NCI-H2227 treated with DMSO at 0.1 percent for 48 hours (cell line): Measurements from ENCODE around the gene GPR78.
"Not testable (repeated sequence)": the region's sequence is repeated elsewhere in the genome, so short reads cannot be mapped to it uniquely, and the experiment has no call there.

ENCODE experiments used
- DNase-seq: peaks from one replicate; lab custom pipeline; 2025; lab: John Stamatoyannopoulos, UW

Gene GPR78

DNA sequence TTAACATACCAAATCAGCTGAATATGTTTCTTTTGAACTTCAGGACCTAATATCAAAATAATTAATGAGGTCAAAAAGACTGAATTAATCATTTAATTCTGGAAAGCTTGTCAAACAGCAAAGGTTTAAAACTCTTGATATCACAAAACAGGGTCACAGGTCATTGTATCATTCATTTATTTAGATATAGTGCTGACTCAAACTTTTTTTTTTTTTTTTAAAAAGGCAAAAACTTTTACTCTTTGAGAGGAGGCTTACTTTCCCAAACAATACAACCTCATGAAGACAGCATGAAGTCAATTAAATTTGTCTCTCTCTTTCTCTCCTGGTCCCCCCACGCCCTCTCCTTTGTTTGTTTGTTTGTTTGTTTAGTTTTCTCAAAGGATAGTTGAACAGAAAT is 15.6 kb upstream of the GPR78 start:
- DNase-seq: no peak

DNA sequence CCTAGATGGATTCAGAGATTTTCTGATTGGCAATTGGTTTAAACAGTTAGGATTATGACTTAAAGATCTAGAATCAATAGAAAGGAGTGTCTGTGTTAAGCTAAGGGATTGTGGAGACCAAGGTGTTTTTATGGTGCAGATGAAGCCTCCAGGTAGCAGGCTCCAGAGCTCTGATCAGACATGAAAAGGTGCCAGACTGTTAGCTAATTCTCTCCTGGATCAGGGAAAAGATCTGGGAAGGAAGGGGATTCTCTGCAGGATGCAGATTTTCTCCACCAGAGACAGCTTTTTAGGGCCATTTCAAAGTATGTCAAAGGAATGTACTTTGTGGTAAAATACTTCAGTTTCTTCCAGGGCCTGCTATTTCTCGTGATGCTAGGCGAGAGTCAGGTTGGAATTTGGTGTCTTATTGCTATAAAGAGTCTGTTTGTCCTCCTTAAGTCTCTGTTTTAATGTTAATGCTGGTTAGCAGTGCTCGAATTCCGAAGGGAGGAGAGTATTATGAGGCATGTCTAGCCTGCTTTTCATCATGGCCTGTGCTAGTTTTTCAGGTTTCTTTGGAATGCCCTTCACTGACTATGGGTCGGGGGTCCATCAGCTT is 12.0 kb upstream of the GPR78 start:
- no peak for DNase-seq

DNA sequence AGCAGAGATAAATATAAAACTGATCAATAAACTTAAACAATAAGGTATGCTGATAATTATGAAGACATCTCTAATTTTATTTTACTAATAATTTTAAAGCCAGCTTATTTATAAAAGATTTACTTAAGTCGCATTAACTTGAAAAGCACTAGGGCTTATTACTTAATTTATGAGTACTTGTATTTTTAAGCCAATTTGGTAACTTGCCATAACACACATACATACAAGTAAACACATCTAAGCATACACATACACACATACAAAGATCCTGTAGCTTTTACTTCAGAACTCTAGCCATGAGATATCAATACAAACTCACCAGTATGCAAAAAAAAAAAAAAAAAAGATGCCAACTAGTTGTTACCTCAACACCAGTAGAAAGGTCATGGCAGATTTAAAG is 10.0 kb upstream of the GPR78 start:
- DNase-seq: no peak

DNA sequence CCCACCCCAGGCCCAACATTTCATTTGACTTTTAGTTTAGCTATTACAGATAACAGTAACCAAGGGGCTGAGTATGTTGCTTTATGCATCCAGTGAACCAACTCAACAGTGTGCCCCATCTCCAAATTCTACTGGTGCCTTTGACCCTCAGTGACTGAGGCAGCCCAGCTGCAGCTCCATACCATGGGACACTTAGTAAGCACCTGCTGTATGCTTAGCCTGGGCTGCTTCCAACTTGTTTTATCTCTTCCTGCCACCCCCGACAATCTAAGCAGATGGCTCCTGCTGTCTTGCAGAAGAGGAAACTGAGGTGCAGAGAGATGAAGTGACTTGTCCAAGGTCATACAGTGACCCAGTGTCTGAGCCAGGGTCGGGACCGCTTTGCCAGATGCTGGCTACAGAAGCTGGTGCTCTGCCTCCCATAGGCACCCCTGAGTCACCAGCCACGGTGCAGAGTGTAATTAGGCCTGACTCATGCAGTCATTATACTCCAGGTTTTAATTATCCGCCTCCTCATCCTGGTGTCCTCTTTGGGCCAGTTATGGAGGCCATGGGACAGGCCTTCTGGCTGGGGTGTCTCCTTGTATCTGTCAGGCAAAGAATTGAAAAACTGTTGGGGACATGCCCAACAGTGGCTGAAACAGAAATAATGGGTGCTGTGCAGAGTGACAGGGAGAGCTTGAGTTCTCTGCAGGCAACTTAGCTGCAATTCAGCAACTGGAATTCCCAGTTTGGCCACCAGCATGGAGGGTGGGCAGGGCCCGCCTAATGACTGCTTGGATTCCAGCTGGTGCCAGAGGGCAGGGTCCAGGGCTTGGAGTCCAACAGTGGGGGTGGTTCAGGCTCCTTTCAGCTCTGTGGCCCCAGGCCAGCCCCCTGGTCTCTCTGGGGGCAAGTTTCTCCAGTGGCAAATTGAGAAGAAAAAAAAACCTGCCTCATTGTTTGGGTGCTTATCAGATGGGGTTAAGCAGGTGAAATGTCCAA is 8.2 kb upstream of the GPR78 start:
- DNase-seq: no peak

DNA sequence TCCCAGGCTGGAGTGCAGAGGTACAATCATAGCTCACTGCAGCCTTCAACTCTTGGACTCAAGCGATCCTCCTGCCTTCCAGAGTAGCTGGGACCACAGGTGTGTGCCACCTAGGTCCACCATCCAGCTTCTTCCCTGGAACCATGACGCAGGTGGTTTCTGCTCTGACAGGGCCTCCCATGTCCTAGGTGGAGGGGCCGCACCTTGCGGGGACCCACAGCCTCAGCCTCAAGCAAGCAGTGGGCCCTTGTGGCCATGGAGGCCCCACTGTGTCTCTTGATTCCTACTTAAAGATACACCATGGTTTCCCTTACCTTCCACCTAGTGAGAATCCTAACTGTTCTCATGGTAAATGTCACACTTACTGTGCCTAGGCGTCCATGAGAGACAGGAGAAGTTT is 6.9 kb upstream of the GPR78 start:
- DNase-seq: no peak

DNA sequence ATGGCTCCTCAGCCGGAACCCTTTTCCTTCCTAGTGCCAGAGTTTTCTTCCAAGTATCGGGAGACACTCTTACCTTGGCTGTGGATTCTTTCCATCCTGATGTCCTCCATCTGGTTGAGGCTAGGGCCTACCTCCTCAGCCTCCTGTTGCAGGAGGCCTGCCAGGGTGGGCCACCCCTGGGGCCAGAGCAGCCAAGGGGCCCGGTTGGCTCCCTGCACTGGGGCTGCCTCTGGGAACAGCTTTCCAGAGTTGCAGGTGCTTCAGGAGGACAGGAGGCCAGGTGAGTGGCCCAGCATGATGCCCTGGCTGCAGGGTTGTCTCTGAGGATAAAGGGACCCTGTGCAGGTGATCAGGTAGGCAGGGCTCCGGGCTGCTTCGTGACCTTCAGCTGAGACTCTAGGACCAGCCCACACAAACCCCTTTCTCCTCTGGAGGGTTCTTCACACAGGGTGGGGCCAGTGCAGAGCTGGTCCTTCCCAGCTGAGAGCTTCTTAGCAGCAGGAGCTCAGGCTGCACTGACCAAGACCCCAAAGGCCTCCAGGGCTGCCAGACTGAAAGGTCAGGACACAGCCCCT is 5.3 kb upstream of the GPR78 start:
- no peak for DNase-seq

DNA sequence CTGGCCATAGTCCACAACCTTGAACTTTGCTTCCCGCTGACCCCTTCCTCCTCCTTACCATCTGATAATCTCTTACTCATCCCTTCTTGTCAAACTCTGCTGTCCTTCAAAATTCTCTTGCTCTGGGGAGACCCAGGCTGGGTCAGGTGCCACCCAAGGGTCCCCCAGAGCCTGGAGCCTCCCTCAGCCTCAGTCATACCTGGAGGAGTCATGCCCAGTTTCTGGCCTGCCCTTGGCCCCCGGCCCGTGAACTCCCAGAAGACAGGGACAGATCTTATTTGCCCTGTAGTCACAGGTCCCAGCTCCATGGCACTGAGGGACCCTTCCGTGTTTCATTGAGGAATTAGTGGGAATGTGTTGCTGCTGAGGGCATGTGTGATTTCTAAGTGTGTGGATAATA is 4.7 kb upstream of the GPR78 start:
- no peak for DNase-seq

DNA sequence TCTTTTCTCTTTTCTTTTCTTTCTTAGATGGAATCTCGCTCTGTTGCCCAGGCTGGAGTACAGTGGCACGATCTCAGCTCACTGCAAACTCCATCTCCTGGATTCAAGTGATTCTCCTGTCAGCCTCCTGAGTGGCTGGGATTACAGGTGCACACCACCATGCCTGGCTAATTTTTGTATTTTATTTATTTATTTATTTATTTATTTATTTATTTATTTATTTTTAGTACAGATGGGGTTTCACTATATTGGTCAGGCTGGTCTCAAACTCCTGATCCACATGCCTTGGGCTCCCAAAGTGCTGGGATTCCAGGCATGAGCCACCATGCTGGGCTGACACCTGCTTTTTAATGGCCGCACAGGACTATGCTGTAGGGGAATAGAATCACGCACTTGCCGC is 3.6 kb upstream of the GPR78 start:
- DNase-seq: not testable (repeated sequence)

DNA sequence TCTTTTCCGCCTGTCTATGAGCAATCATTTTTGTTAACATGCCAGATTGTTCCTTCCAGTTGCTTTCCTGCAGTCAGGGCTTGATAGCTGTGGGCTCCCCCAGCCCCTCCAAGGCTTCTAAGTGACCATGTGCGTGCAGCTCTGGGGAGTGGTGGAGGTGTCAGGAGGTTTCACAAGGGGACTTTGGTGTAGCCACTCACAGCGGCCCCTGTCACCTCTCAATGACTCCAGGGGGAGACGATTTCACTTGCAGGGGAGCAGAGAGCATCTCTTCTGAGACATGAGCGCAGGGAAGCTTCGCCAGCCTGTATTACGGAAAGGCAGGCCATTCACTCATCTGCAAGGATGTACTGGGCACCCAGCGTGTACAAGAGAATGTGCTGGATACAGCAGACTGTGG is 3.1 kb upstream of the GPR78 start:
- no peak for DNase-seq

DNA sequence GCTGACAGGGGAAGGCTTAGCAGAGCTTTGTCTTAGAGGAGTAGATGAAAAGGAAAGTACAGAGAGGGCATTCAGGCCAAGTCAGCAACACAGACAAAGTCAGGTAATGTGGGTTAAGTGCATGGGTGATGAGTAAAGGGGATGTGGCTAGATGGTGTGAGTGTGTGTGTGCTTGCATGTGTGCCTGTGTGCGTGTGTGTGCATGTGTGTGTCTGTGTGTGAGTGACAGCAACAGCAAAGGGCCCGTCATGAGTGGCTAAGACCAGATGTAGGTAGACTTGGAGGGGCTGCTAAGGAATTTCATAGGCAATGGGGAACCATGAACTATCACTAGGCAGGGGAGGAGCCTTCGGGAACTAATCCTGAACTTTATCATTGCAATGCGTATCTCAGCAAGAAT is 2.2 kb upstream of the GPR78 start:
- DNase-seq: no peak

DNA sequence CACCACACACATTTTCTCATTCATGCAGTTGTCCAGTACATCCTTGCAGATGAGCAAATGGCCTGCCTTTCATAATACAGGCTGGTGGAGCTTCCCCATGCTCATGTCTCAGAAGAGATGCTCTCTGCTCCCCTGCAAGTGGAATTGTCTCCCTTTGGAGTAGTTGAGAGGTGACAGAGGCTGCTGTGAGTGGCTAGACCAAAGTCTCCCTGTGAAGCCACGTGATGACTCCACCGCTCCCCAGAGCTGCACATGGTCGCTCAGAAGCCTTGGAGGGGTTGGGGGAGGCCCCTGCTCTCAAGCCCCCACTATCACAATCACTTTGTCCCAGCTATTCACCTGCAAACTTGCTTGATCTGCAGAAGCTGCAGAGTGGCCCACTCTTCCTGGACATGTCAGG is 1.5 kb upstream of the GPR78 start:
- DNase-seq: no peak

DNA sequence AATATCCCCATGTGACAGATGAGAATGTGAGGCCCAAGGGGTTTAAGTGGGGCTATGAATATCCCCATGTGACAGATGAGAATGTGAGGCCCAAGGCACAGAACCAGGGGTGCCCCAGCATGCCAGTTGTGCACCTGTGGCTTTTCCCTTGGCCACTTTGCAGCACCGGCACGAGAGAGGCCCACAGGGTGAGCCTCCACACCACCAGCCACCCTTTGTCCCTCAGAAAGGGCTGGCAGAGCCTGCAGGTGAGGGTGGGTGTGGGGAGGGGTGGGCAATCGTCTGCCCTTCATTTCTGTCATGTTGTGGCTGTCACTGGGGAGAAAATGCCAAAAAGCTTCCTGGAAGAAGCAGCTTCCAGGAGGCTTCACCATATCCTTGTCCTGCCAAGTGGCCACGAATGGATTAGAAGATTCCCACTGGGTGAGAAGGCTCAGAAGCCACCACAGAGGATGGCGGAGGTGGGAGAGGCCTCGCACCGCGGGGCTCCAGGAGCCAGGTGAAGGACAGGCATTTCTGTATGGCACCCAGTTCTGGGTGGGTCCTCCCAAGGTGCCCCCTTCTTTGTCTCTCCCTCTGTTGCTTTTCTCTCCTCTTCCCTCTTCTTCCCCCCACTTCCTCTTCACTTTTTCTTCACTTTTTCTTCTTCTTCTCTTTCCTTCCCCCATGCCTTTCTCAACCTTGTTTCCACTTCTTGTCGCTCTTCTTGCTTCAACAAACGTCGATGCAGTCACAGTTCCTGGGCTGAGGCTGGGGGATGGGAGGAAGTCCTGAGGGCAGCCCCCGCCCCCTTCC is 469 bp upstream of the GPR78 start:
- no peak for DNase-seq

DNA sequence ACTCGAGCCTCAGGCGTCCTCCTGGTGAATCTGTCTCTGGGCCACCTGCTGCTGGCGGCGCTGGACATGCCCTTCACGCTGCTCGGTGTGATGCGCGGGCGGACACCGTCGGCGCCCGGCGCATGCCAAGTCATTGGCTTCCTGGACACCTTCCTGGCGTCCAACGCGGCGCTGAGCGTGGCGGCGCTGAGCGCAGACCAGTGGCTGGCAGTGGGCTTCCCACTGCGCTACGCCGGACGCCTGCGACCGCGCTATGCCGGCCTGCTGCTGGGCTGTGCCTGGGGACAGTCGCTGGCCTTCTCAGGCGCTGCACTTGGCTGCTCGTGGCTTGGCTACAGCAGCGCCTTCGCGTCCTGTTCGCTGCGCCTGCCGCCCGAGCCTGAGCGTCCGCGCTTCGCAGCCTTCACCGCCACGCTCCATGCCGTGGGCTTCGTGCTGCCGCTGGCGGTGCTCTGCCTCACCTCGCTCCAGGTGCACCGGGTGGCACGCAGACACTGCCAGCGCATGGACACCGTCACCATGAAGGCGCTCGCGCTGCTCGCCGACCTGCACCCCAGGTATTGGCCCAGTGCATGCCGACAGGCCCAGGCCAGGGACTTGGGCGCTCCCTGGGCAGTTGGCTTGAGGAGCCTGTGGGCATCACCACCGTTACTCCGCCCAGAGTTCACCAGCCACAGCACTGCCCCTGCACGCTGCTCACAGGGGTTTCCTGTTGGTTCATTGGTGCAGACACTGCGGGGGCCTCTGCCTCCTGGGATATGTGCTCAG is 1.1 kb downstream of the GPR78 start:
- DNase-seq: no peak

DNA sequence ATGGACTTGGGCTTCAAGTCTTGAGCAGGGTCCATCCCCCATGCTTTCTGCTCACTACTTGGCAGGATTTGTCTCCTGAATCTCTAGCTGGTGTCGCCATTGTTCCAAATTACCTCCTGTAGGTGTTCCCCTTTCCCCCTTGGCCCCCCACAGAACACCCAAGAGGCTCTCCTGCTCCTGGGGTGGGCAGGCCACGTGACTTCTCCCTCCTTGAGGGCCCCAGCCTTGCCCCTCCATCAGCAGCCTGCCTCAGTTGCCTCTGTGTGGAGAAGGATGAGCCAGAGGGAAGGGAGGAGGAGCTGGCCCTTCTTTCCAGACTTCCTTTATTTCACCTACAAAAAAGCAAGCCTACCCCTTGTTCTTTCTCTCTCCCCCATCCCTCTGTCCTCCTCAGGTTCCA is 1.8 kb downstream of the GPR78 start:
- no peak for DNase-seq

DNA sequence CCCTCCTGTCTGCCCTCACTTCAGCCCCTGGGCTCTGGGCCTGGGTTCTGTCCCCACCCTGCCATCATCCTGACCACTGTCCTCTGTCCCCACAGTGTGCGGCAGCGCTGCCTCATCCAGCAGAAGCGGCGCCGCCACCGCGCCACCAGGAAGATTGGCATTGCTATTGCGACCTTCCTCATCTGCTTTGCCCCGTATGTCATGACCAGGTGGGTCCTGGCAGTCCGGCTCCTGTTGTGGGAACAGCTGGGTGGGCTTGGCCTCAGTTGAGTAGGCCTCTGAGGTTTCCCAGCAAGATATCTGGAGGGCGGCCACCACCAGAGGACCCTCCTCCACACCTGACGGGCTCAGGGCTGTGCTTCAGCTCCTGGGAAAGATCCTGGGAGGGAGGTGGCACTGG is 2.2 kb downstream of the GPR78 start:
- no peak for DNase-seq

DNA sequence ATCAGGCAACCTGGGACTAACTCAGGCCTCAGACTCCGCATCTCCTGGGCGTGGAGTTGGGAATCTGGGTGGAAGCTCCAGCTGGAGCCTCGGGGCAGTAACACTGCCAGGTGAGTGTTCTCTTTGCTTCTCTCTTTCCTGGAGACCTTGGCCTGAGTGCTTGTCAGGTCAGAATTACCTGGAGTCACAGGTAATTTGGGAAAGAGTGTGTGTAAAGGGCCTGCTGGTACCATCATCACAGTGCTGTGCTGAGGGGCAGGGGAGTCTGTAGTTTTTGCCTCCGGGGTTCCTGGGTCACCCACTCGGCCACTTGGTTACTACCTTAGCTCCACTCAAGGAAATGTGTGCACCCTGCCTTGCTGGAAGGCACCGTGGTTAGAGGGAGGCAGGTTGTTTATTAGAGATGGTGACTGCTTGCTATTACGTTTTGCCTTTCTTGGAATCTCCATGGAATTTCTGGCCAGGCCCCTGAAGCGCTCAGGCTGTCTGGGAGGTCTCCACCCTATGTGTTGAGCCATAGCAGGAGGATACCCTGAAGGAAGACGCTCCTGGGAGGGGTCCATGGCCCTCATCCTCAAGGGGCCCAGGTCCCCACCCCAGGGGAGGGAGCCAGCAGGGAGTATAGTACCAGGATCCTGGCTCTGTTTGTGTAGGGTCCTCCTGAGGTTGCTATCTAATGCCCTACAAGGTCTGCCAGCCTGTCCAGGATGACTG is 2.9 kb downstream of the GPR78 start:
- DNase-seq: no peak

DNA sequence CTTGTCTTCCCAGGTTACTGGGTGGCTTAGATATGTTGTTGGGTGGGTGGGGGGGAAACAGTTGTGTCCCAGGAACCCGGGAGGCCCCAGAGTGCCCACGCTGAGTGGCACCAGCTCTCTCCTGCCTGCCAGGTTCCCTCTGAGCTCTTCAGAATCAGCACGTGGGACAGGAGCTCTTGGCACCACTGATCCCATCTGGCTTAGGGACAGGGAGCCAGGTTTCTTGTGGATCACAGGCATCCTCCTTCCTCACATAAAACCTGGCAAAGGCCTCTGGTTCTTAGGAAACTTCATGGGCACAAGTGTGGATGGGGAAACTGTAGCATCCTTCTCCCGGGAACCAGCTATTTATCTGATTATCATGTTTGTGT is 3.4 kb downstream of the GPR78 start:
- DNase-seq: no peak

DNA sequence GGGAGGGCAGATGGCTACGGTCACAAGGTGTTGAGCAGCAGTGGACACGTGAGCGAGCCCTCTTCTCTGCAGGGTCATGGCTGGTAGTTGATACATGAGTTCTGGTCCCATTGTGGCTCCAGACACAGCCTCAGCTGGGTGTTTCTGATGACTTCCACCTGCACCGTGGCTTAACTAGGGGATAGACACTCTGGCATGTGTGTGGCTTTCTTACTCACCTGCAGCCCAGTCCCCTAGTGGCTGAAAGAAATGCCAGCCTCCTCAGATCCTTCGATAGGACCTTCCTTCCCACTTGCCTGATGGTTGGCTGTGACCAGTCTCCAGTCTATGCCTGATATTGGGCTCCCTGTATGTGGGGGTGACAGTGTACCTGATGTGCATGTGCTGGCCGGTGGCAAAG is 5.0 kb downstream of the GPR78 start:
- no peak for DNase-seq

DNA sequence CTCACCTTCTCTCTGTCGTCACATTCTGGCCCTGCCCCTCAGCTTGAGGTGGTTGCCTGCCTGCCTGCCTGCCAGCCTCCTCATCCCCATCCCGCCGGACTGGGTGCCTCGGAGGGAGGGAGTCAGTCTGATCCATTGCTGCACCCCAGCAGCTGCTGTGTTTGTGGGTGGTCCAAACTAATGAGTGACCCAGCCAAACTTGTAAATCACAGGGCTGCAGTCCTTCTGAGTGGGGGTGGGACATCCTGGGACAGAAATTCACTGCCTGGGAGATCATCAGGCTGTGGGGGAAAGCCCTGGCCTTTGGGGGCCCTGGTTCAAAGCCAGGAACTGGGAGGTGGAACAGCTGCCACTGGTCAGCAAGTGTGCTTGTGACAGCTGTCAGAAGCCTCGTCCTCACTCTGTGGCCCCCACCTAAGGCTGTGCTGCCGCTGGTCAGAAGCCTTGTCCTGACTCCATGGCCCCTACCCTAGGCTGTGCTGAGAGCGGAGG is 5.6 kb downstream of the GPR78 start:
- no peak for DNase-seq

DNA sequence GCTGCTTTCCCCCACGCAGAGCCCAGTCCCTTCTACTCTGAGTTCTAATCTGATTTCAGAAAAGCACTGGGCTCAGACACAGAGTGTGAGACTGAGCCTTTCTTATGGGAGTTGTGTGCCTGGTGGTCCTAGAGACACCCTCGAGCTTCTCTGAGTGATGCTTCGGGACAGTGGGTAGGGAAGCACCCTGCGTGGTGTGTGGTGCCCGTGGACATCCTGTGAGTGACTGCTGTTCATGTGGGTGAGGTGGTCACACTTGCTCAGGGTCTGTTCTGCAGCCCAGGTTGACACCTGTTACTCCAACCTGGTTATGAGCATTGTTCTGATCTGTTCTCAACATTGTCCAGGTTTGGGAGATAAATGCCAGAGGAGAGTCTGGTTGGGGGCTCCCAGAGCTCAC is 6.1 kb downstream of the GPR78 start:
- no peak for DNase-seq
